OCI-LY3 (cell line): ENCODE results near the gene NINJ1.

ENCODE experiments used
- H2AFZ ChIP-seq: fragments of 200-600, 300-600 bp; shearing (Covaris generic); 2 replicates; pipeline ENCODE4 v1.6.0; 2014; ENCODE audit warnings: antibody characterized with exemption, low read depth, low read length
- H3K27ac ChIP-seq: fragments of 200-600, 300-600 bp; sonication (generic); 2 replicates; pipeline ENCODE4 v1.5.1; 2014; ENCODE audit warnings: mild to moderate bottlenecking, low read length, moderate library complexity, mixed read lengths
- H3K27me3 ChIP-seq: fragments of 200-600, 300-600 bp; sonication (generic); 2 replicates; pipeline ENCODE4 v1.6.1; 2014; ENCODE audit warnings: low read depth, low read length, mixed read lengths
- H3K36me3 ChIP-seq: fragments of 200-600, 300-600 bp; sonication (generic); replicated peaks from 2 replicates; pipeline ENCODE3; 2014; ENCODE audit warnings: low read depth, low read length, mixed read lengths
- H3K4me1 ChIP-seq: fragments of 300-600, 200-600 bp; sonication (generic); 2 replicates; pipeline ENCODE4 v1.6.1; 2014; ENCODE audit warnings: low read length, mixed read lengths
- H3K4me2 ChIP-seq: fragments of 200-600, 300-600 bp; sonication (generic); 2 replicates; pipeline ENCODE4 v1.6.1; 2014; ENCODE audit warnings: low read length, mixed read lengths
- H3K4me3 ChIP-seq: fragments of 300-600, 200-600 bp; sonication (generic); 2 replicates; pipeline ENCODE4 v1.5.1; 2014; ENCODE audit warnings: antibody characterized with exemption, mild to moderate bottlenecking, low read length, moderate library complexity
- H3K79me2 ChIP-seq: fragments of 300-600, 200-600 bp; shearing (Covaris generic); 2 replicates; pipeline ENCODE4 v1.6.1; 2014; ENCODE audit warnings: mild to moderate bottlenecking, low read length, mixed read lengths
- H3K9ac ChIP-seq: fragments of 300-600, 200-600 bp; shearing (Covaris generic); 2 replicates; pipeline ENCODE4 v1.6.0; 2014; ENCODE audit warnings: mild to moderate bottlenecking, low read length, moderate library complexity
- H3K9me3 ChIP-seq: fragments of 200-600, 300-600 bp; shearing (Covaris generic); 2 replicates; pipeline ENCODE4 v1.6.1; 2014; ENCODE audit warnings: low read length, mixed read lengths; ENCODE audit not compliant: insufficient read depth
- H4K20me1 ChIP-seq: fragments of 200-600, 300-600 bp; sonication (generic); 2 replicates; pipeline ENCODE4 v1.6.1; 2016; ENCODE audit warnings: low read length, mixed read lengths; ENCODE audit not compliant: insufficient read depth
- EZH2phosphoT487 ChIP-seq: fragments of 200-600 bp; shearing (Covaris generic); IDR thresholded peaks from 2 replicates; pipeline ENCODE4 v1.6.1; 2018; ENCODE audit warnings: antibody characterized with exemption, mixed run types, low read depth
- TF ChIP-seq, protein P1 (sequence below): fragments of 200-600, 300-600 bp; sonication (generic); IDR thresholded peaks from 2 replicates; pipeline ENCODE4 v1.5.1; 2014; ENCODE audit warnings: antibody characterized with exemption, low read length, low read depth

The NINJ1 gene

DNA sequence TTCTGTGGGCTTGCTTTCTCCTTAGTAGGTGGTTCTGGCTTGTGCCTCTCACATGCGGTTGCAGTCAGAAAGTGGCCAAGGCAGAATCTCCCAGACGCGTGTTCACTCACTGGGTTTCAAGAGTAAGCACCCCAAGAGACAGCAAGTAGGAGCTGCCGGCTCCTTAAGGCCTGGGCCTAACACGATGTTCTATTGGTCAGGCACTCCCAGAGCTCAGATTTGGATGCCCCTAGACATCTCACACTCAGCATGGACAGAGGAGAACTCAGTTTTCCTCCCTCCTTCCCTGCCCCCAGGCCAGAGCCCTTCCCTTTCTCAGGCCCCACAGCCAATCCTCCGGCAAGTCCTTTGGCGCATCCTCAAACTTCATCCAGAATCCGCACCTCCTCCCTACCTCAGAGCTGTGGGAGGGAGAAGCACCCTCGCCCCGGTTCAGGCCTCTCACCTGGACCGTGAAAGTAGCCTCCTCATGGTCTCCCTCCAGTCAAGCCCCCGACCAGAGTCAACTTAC, 44.5 kb downstream of the NINJ1 start:
- H3K36me3 ChIP-seq: peaks cover 16% of the 10 kb centered on the region
- H3K9ac ChIP-seq: no peak overlapping the region
- H4K20me1 ChIP-seq: no peaks in the 10 kb centered on the region
- peaks cover 38% of the 10 kb centered on the region for H3K4me1 ChIP-seq
- no peaks in the 10 kb centered on the region for H3K79me2 ChIP-seq
- no peak overlapping the region for H3K27ac ChIP-seq
- no peak overlapping the region for H3K4me2 ChIP-seq
- peaks cover 12% of the 10 kb centered on the region for H3K9me3 ChIP-seq
- H2AFZ ChIP-seq: no peak overlapping the region
- H3K4me3 ChIP-seq: no peak overlapping the region
- no peak for TF ChIP-seq EZH2phosphoT487
- TF ChIP-seq, protein P1, sequence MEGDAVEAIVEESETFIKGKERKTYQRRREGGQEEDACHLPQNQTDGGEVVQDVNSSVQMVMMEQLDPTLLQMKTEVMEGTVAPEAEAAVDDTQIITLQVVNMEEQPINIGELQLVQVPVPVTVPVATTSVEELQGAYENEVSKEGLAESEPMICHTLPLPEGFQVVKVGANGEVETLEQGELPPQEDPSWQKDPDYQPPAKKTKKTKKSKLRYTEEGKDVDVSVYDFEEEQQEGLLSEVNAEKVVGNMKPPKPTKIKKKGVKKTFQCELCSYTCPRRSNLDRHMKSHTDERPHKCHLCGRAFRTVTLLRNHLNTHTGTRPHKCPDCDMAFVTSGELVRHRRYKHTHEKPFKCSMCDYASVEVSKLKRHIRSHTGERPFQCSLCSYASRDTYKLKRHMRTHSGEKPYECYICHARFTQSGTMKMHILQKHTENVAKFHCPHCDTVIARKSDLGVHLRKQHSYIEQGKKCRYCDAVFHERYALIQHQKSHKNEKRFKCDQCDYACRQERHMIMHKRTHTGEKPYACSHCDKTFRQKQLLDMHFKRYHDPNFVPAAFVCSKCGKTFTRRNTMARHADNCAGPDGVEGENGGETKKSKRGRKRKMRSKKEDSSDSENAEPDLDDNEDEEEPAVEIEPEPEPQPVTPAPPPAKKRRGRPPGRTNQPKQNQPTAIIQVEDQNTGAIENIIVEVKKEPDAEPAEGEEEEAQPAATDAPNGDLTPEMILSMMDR: no peak
- H3K27me3 ChIP-seq: no peaks in the 10 kb centered on the region

DNA sequence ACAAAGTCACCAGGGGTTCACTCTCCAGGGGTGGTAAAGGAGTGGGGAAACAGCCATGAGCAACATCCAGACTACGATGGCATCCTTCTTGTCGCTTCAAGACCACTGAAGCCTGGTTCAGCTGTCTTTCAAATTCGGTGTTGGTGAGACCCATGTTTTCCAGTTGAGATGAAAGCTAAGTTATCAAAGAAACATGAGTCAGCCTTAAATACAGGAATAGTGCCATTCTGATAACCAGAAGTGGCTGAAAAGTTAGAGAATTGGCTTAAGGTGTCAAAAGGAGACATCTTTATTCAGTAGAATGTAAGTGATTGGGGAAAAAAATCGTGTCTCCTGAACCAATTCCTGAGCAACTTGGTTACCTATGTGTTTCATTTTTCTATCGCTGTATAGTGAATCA, 45.0 kb downstream of the NINJ1 start:
- H3K27me3 ChIP-seq: no peaks in the 10 kb centered on the region
- peaks cover 33% of the 10 kb centered on the region for H3K4me1 ChIP-seq
- H4K20me1 ChIP-seq: no peaks in the 10 kb centered on the region
- peaks cover 12% of the 10 kb centered on the region for H3K9me3 ChIP-seq
- H3K4me2 ChIP-seq: no peak overlapping the region
- no peak overlapping the region for H3K4me3 ChIP-seq
- TF ChIP-seq EZH2phosphoT487: no peak
- TF ChIP-seq, protein P1: no peak
- H3K9ac ChIP-seq: no peak overlapping the region
- H2AFZ ChIP-seq: no peak overlapping the region
- H3K79me2 ChIP-seq: no peaks in the 10 kb centered on the region
- H3K36me3 ChIP-seq: peaks cover 17% of the 10 kb centered on the region
- H3K27ac ChIP-seq: no peak overlapping the region

DNA sequence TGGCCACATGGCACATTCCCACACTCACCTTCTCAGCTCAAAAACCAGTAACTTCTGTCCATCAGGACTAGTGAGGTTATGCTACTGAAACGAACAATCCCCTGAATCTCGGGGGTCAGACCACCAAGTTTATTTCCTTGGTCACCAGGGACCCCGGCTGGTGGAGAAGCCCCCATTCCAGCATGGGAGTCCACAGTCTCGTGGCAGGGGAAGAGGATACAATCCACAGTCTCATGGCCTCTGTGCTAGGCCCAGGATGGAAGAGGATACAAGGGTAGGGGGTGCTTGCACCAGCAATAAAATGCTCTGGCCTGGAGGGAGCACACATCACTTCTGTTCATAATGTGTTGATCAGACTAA, 45.4 kb downstream of the NINJ1 start:
- H3K4me1 ChIP-seq: peaks cover 29% of the 10 kb centered on the region
- no peak for TF ChIP-seq EZH2phosphoT487
- TF ChIP-seq, protein P1: no peak
- no peak overlapping the region for H3K4me3 ChIP-seq
- no peak overlapping the region for H3K27ac ChIP-seq
- no peaks in the 10 kb centered on the region for H4K20me1 ChIP-seq
- peaks cover 17% of the 10 kb centered on the region for H3K36me3 ChIP-seq
- H3K9me3 ChIP-seq: peaks cover 12% of the 10 kb centered on the region
- no peak overlapping the region for H3K4me2 ChIP-seq
- no peaks in the 10 kb centered on the region for H3K27me3 ChIP-seq
- no peaks in the 10 kb centered on the region for H3K79me2 ChIP-seq
- H2AFZ ChIP-seq: no peak overlapping the region
- no peak overlapping the region for H3K9ac ChIP-seq

DNA sequence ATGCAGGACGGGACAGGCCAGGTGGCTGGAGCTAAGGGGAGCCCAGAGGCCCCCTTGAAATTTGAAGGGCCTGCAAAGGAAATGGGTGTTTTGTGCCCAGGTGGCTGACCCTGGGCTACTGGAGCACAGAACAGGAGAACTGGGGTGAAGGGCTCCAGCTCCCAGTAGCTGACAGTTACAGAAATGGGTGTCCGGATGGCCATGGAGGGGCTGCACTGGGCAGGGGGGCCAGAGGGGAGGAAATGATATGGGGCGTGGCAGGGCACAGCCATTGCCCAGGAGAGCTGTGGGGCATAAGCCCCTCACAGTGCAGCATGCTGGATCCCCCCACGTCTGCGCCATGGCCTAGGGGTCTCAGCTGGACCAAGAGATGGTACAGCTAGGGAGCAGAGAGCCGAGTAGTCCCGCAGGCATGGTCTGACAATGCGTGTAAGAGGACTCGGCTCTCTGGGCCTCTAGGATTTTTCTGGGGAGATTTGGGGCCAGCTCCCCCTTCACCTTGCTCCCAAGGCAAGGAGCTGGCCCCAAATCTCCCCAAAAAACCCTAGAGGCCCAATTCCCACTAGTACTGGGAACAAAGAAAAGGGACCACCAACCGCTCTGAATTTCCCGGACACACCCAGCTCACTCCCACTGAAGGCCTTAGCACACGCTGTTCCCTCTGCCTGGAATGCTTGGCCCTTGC, 45.9 kb downstream of the NINJ1 start:
- no peak overlapping the region for H3K9ac ChIP-seq
- H3K27me3 ChIP-seq: no peaks in the 10 kb centered on the region
- peaks cover 24% of the 10 kb centered on the region for H3K4me1 ChIP-seq
- H3K9me3 ChIP-seq: peaks cover 12% of the 10 kb centered on the region
- H3K4me2 ChIP-seq: no peak overlapping the region
- H3K36me3 ChIP-seq: peaks cover 17% of the 10 kb centered on the region
- TF ChIP-seq, protein P1: no peak
- no peak for TF ChIP-seq EZH2phosphoT487
- H2AFZ ChIP-seq: no peak overlapping the region
- no peak overlapping the region for H3K27ac ChIP-seq
- no peaks in the 10 kb centered on the region for H4K20me1 ChIP-seq
- no peak overlapping the region for H3K4me3 ChIP-seq
- no peaks in the 10 kb centered on the region for H3K79me2 ChIP-seq
